CD14-positive monocyte (primary cell): Measurements from ENCODE around the gene KBTBD13. TPM values are rescaled to one million over a fixed set of nuclear protein-coding genes. Genes with fewer than 3 reads are reported as not detected.

ENCODE experiments used
- DNase-seq, 3 donors: peaks; one replicate each; pipeline ENCODE4 v3.0.0-alpha.2; 2011 to 2022
- H2AFZ ChIP-seq: 2 replicates; pipeline ENCODE4 v1.6.0; 2012; ENCODE audit warnings: mild to moderate bottlenecking, low read depth, low read length, inconsistent platforms; ENCODE audit not compliant: insufficient read depth, poor library complexity, severe bottlenecking
- H3K27ac ChIP-seq, 2 donors: 1 replicate in 1 of 2; 2 replicates in 1 of 2; pipeline ENCODE4 v1.5.1; 2012 to 2013; ENCODE audit warnings: low read length in 2 of 2, control low read depth in 1 of 2, inconsistent platforms in 1 of 2, low read depth in 1 of 2, mild to moderate bottlenecking in 1 of 2
- H3K27me3 ChIP-seq, 2 donors: one replicate each; pipeline versions ENCODE4 v1.6.0 to v1.6.1; 2011 to 2013; ENCODE audit warnings: low read length in 2 of 2; ENCODE audit not compliant: control insufficient read depth in 2 of 2, insufficient read depth in 2 of 2
- H3K36me3 ChIP-seq, 2 donors: replicated peaks in 1 of 2; 1 replicate in 1 of 2; 2 replicates in 1 of 2; pipeline versions ENCODE4 v1.5.1 to v1.6.1; 2012 to 2013; ENCODE audit warnings: low read length in 2 of 2, control low read depth in 1 of 2, inconsistent platforms in 1 of 2, mild to moderate bottlenecking in 1 of 2; ENCODE audit not compliant: insufficient read depth in 2 of 2, control insufficient read depth in 1 of 2
- H3K4me1 ChIP-seq, 2 donors: 1 replicate in 1 of 2; 2 replicates in 1 of 2; pipeline versions ENCODE4 v1.5.1 to v1.6.1; 2012 to 2013; ENCODE audit warnings: low read length in 2 of 2, control low read depth in 1 of 2, inconsistent platforms in 1 of 2, mild to moderate bottlenecking in 1 of 2, moderate library complexity in 1 of 2; ENCODE audit not compliant: insufficient read depth in 2 of 2, control insufficient read depth in 1 of 2
- H3K4me2 ChIP-seq: replicated peaks from 2 replicates; pipeline ENCODE3; 2012; ENCODE audit warnings: low read length, moderate library complexity, mild to moderate bottlenecking; ENCODE audit not compliant: poor library complexity, severe bottlenecking; ENCODE audit errors: extremely low read depth
- H3K4me3 ChIP-seq, 3 experiments: fragments of 200-600 bp in 1 of 3; sonication (generic) in 1 of 3; replicated peaks in 1 of 3; 1 replicate in 2 of 3; 2 replicates in 1 of 3; pipeline ENCODE4 v1.5.1; 2011 to 2013; ENCODE audit warnings: low read length in 3 of 3, mild to moderate bottlenecking in 3 of 3, control low read depth in 2 of 3, low read depth in 2 of 3, inconsistent platforms in 1 of 3, moderate library complexity in 1 of 3
- H3K79me2 ChIP-seq: 2 replicates; pipeline ENCODE4 v1.6.0; 2012; ENCODE audit warnings: mild to moderate bottlenecking, control low read depth, inconsistent platforms, low read length, moderate library complexity; ENCODE audit not compliant: insufficient read depth
- H3K9ac ChIP-seq: 2 replicates; pipeline ENCODE4 v1.6.0; 2017; ENCODE audit warnings: low read length, mild to moderate bottlenecking; ENCODE audit not compliant: insufficient read depth, poor library complexity, severe bottlenecking
- H3K9me3 ChIP-seq, 2 donors: replicated peaks in 1 of 2; 1 replicate in 1 of 2; 2 replicates in 1 of 2; pipeline versions ENCODE4 v1.5.1 to v1.6.1; 2012 to 2013; ENCODE audit warnings: low read length in 2 of 2, control low read depth in 1 of 2; ENCODE audit not compliant: control insufficient read depth in 1 of 2, insufficient read depth in 1 of 2
- H4K20me1 ChIP-seq: 2 replicates; pipeline ENCODE4 v1.6.0; 2012; ENCODE audit warnings: mild to moderate bottlenecking, low read length, control low read depth, moderate library complexity; ENCODE audit not compliant: insufficient read depth
- H3K27ac Mint-ChIP-seq, 7 donors: one replicate each; pipeline ENCODE4 v1.8.0; 2020; ENCODE audit warnings: mild to moderate bottlenecking in 7 of 7, mixed read lengths in 7 of 7, moderate library complexity in 6 of 7, inconsistent platforms in 2 of 7
- H3K27me3 Mint-ChIP-seq, 3 donors: one replicate each; pipeline ENCODE4 v1.8.0; 2021 to 2022; ENCODE audit warnings: low read depth in 3 of 3, mild to moderate bottlenecking in 3 of 3, mixed read lengths in 3 of 3, moderate library complexity in 3 of 3, inconsistent platforms in 1 of 3
- H3K36me3 Mint-ChIP-seq, 2 donors: one replicate each; pipeline ENCODE4 v1.8.0; 2020; ENCODE audit warnings: mixed read lengths in 2 of 2, inconsistent platforms in 1 of 2, mild to moderate bottlenecking in 1 of 2
- H3K4me1 Mint-ChIP-seq: one replicate; pipeline ENCODE4 v1.8.0; 2020; ENCODE audit warnings: mild to moderate bottlenecking, mixed read lengths
- H3K4me3 Mint-ChIP-seq, 2 donors: one replicate each; pipeline ENCODE4 v1.8.0; 2020; ENCODE audit warnings: mild to moderate bottlenecking in 2 of 2, mixed read lengths in 2 of 2, moderate library complexity in 1 of 2
- H3K9me3 Mint-ChIP-seq, 7 donors: one replicate each; pipeline ENCODE4 v1.8.0; 2020 to 2022; ENCODE audit warnings: mixed read lengths in 7 of 7, mild to moderate bottlenecking in 6 of 7, moderate library complexity in 6 of 7, inconsistent platforms in 2 of 7
- WGBS: methylation state at CpG from one replicate; pipeline ENCODE4 v1.1.5; 2013; ENCODE audit warnings: missing lambda C conversion rate; ENCODE audit not compliant: insufficient coverage; 5-methylcytosine and 5-hydroxymethylcytosine counted together
- intact Hi-C, 2 donors: fragments of 100-400 bp; cut with micrococcal nuclease; formaldehyde crosslinking; loops; one replicate each; pipeline versions ENCODE4 v1.15.0 to v1.15.1; 2023
- polyA plus RNA-seq, 3 donors: library from polyadenylated mRNA; depleted of rRNA in 1 of 3; unstranded in 2 of 3; stranded (reverse) in 1 of 3; fragments of 300-500 nt in 2 of 3; fragments of >200 nt in 1 of 3; fragmentation: Illumina TruSeq in 2 of 3; gene quantifications; 1 replicate in 2 of 3; 2 replicates in 1 of 3; pipeline ENCODE4 v1.2.3, GENCODE V29; 2012 to 2021
- TF ChIP-seq, protein P1 (sequence below): fragments of 200-600 bp; IDR thresholded peaks from one replicate; pipeline ENCODE4 v1.8.0; 2022; ENCODE audit warnings: antibody characterized with exemption, mild to moderate bottlenecking

Gene KBTBD13
- polyA plus RNA-seq, 3 donors, result not detected

DNA sequence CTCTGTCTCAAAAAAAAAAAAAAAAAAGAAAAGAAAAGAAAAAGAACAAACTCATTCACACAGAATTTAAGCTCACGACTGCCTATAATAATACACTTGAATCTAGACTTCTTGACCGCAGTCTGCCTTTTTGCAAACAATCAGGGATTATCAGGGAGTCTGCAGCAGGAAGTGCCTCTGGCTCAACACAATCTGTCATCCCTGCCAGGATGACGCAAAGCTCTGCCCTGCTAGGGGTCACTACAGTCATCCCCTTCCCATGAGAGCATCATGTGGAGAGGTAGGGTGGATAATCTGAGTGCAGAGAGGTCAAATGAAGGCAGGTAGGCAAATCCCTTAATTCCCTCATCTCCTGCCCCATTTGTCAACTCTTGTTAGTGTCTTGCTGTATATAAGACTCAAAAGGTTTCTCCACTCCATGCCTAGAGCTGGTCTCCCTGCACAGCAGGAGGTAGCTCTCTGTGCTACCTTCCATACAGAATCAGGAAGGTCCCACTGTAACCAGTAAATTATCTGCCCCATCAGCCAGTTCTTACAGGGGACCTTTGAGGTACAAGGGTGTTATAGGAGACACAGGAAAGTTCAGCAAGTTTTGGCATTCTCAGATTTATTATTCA, 34.2 kb downstream of the KBTBD13 start:
- H3K4me1 ChIP-seq, result no peaks in the 10 kb centered on the region
- no peaks in the 10 kb centered on the region for H3K9me3 Mint-ChIP-seq
- no CpG with 5 or more reads among the region's 3 CpGs for WGBS
- H3K4me2 ChIP-seq, result no peak overlapping the region
- H3K9ac ChIP-seq, result no peak overlapping the region
- no peaks in the 10 kb centered on the region for H4K20me1 ChIP-seq
- H3K27ac Mint-ChIP-seq, result peak overlapping the region in 5 of 7 donors; percentile 13 to 81 (median 16)
- H3K4me3 ChIP-seq, result no peak overlapping the region
- no peak for DNase-seq
- no peaks in the 10 kb centered on the region for H3K79me2 ChIP-seq
- no peak overlapping the region for H2AFZ ChIP-seq
- no peaks in the 10 kb centered on the region for H3K27me3 Mint-ChIP-seq
- no peak overlapping the region for H3K27ac ChIP-seq
- peaks cover 30 to 52% of the 10 kb centered on the region in 2 donors for H3K36me3 ChIP-seq
- intact Hi-C loops, result no loop called here
- peaks cover 53 to 58% of the 10 kb centered on the region in 2 donors for H3K36me3 Mint-ChIP-seq
- H3K9me3 ChIP-seq, result no peaks in the 10 kb centered on the region
- no peaks in the 10 kb centered on the region for H3K27me3 ChIP-seq
- H3K4me1 Mint-ChIP-seq, result no peaks in the 10 kb centered on the region
- no peak overlapping the region for H3K4me3 Mint-ChIP-seq
- TF ChIP-seq, protein P1, sequence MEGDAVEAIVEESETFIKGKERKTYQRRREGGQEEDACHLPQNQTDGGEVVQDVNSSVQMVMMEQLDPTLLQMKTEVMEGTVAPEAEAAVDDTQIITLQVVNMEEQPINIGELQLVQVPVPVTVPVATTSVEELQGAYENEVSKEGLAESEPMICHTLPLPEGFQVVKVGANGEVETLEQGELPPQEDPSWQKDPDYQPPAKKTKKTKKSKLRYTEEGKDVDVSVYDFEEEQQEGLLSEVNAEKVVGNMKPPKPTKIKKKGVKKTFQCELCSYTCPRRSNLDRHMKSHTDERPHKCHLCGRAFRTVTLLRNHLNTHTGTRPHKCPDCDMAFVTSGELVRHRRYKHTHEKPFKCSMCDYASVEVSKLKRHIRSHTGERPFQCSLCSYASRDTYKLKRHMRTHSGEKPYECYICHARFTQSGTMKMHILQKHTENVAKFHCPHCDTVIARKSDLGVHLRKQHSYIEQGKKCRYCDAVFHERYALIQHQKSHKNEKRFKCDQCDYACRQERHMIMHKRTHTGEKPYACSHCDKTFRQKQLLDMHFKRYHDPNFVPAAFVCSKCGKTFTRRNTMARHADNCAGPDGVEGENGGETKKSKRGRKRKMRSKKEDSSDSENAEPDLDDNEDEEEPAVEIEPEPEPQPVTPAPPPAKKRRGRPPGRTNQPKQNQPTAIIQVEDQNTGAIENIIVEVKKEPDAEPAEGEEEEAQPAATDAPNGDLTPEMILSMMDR, result no peak

DNA sequence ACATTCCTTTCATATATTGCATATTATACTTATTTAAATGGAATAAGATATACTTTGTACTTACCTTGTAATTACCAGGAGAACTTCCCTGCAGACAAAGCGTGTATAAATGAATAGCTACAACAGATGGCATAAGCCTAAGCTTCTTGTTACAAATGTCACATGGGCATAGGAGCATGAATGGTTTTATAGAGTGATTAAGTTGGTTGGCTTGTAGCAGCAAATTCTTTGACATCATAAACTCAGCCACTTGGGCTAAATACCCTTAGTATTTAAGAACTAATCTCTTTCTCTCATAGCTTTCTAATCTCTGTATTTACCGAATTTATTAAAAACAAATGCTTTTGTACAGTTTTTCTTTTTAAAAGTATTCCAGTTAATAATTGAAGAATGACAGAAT, 38.5 kb downstream of the KBTBD13 start, which contains the start of gene UBAP1L:
UBAP1L (minus strand) TSS at position 115 of the 400 bp plus-strand sequence. CDS start 8,985 bp downstream, outside the sequence.
- Mint-ChIP-seq H3K27ac (no peak within 1 kb of the TSS), H3K36me3 (peaks cover 71 to 72% of the 10 kb centered on the region in 2 donors), H3K4me3 (no peak within 1 kb of the TSS), H3K9me3 (no peaks in the 10 kb centered on the region), H3K4me1 (no peaks in the 10 kb centered on the region), H3K27me3 (no peaks in the 10 kb centered on the region)
- no CpG with 5 or more reads among the region's 2 CpGs for WGBS
- Histone ChIP-seq H3K9me3 (no peaks in the 10 kb centered on the region), H4K20me1 (no peaks in the 10 kb centered on the region), H3K9ac (no peak within 1 kb of the TSS), H3K27ac (no peak within 1 kb of the TSS), H3K36me3 (peaks cover 63 to 84% of the 10 kb centered on the region in 2 donors), H3K4me2 (no peak within 1 kb of the TSS), H3K27me3 (no peaks in the 10 kb centered on the region), H3K4me3 (no peak within 1 kb of the TSS), H3K79me2 (no peaks in the 10 kb centered on the region), H3K4me1 (no peaks in the 10 kb centered on the region), H2AFZ (no peak within 1 kb of the TSS)
- no peak for DNase-seq
- TF ChIP-seq, protein P1, result no peak
- intact Hi-C loops, result no loop called here
